SU-DHL-6 (cell line): ENCODE measurements around the gene VSTM2L.

Experiments
- H2AFZ ChIP-seq: fragments of 200-600 bp; sonication (generic); 2 replicates; pipeline ENCODE4 v1.6.1; 2014; ENCODE audit warnings: low read depth, mild to moderate bottlenecking, moderate library complexity, mixed read lengths, antibody characterized with exemption, low read length; ENCODE audit not compliant: severe bottlenecking
- H3F3A ChIP-seq: fragments of 200-600 bp; shearing (Covaris generic); 2 replicates; pipeline ENCODE4 v1.6.0; 2016; ENCODE audit warnings: antibody characterized with exemption, mild to moderate bottlenecking; ENCODE audit not compliant: insufficient read depth
- H3K27ac ChIP-seq: fragments of 200-600 bp; sonication (generic); 2 replicates; pipeline ENCODE4 v1.5.1; 2016; ENCODE audit warnings: low read depth, mild to moderate bottlenecking, low read length, moderate library complexity, mixed read lengths
- H3K27me3 ChIP-seq: fragments of 200-600 bp; sonication (generic), shearing (Covaris generic); 2 replicates; pipeline ENCODE4 v1.6.0; 2014; ENCODE audit warnings: mild to moderate bottlenecking, low read length
- H3K36me3 ChIP-seq: fragments of 200-600 bp; sonication (generic); 2 replicates; pipeline ENCODE4 v1.6.1; 2014; ENCODE audit warnings: mild to moderate bottlenecking, low read length, mixed read lengths
- H3K4me2 ChIP-seq: fragments of 300-600, 200-600 bp; shearing (Covaris generic), sonication (generic); 2 replicates; pipeline ENCODE4 v1.6.0; 2014; ENCODE audit warnings: low read length, low read depth, mild to moderate bottlenecking; ENCODE audit not compliant: poor library complexity, severe bottlenecking
- H3K4me3 ChIP-seq: fragments of 200-600 bp; sonication (generic); 2 replicates; pipeline ENCODE4 v1.5.1; 2014; ENCODE audit warnings: antibody characterized with exemption, low read length, mild to moderate bottlenecking, mixed read lengths; ENCODE audit not compliant: insufficient read depth, poor library complexity, severe bottlenecking
- H3K79me2 ChIP-seq: fragments of 200-600 bp; sonication (generic); 2 replicates; pipeline ENCODE4 v1.6.1; 2014; ENCODE audit warnings: mild to moderate bottlenecking, low read length, moderate library complexity; ENCODE audit not compliant: insufficient read depth
- H3K9ac ChIP-seq: fragments of 200-600 bp; sonication (generic); 2 replicates; pipeline ENCODE4 v1.7.0; 2014; ENCODE audit warnings: mild to moderate bottlenecking, low read length
- H3K9me2 ChIP-seq: fragments of 200-600 bp; sonication (generic); replicated peaks from 2 replicates; pipeline ENCODE4 v1.6.1; 2014; ENCODE audit warnings: low read length; ENCODE audit not compliant: insufficient read depth
- H3K9me3 ChIP-seq: fragments of 200-600 bp; sonication (generic); 2 replicates; pipeline ENCODE4 v1.6.1; 2014; ENCODE audit warnings: low read length, mixed read lengths; ENCODE audit not compliant: insufficient read depth
- H4K20me1 ChIP-seq: fragments of 200-600 bp; sonication (generic); 2 replicates; pipeline ENCODE4 v1.6.1; 2014; ENCODE audit warnings: low read depth, mild to moderate bottlenecking, antibody characterized with exemption, low read length, moderate library complexity, mixed read lengths
- EZH2phosphoT487 ChIP-seq: fragments of 200-600 bp; sonication (generic), shearing (Covaris generic); conservative IDR thresholded peaks from 2 replicates; pipeline ENCODE4 v1.6.1; 2018; ENCODE audit warnings: mild to moderate bottlenecking, antibody characterized with exemption, low read length, moderate library complexity, mixed read lengths
- TF ChIP-seq, protein P1 (sequence below): fragments of 200-600 bp; sonication (generic); IDR thresholded peaks from one replicate; pipeline ENCODE4 v1.5.1; 2017; ENCODE audit warnings: antibody characterized with exemption, mild to moderate bottlenecking, low read length, moderate library complexity; ENCODE audit not compliant: insufficient read depth, poor library complexity, severe bottlenecking

Gene VSTM2L

GRCh38 chr20:37895166-37895565, 7.8 kb upstream of the VSTM2L start:
- no peaks in the 10 kb centered on the region for H3K79me2 ChIP-seq
- no peaks in the 10 kb centered on the region for H3K36me3 ChIP-seq
- no peak overlapping the region for H3K27ac ChIP-seq
- no peak overlapping the region for H3K9ac ChIP-seq
- no peaks in the 10 kb centered on the region for H3K9me2 ChIP-seq
- no peaks in the 10 kb centered on the region for H3K9me3 ChIP-seq
- no peak overlapping the region for H3K4me3 ChIP-seq
- TF ChIP-seq, protein P1, sequence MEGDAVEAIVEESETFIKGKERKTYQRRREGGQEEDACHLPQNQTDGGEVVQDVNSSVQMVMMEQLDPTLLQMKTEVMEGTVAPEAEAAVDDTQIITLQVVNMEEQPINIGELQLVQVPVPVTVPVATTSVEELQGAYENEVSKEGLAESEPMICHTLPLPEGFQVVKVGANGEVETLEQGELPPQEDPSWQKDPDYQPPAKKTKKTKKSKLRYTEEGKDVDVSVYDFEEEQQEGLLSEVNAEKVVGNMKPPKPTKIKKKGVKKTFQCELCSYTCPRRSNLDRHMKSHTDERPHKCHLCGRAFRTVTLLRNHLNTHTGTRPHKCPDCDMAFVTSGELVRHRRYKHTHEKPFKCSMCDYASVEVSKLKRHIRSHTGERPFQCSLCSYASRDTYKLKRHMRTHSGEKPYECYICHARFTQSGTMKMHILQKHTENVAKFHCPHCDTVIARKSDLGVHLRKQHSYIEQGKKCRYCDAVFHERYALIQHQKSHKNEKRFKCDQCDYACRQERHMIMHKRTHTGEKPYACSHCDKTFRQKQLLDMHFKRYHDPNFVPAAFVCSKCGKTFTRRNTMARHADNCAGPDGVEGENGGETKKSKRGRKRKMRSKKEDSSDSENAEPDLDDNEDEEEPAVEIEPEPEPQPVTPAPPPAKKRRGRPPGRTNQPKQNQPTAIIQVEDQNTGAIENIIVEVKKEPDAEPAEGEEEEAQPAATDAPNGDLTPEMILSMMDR, result no peak
- no peak for TF ChIP-seq EZH2phosphoT487
- no peak overlapping the region for H2AFZ ChIP-seq
- no peak overlapping the region for H3K4me2 ChIP-seq
- no peaks in the 10 kb centered on the region for H3K27me3 ChIP-seq
- no peaks in the 10 kb centered on the region for H4K20me1 ChIP-seq
- no peaks in the 10 kb centered on the region for H3F3A ChIP-seq

GRCh38 chr20:37896932-37897548, 5.9 kb upstream of the VSTM2L start:
- Histone ChIP-seq H3K9ac (no peak overlapping the region), H4K20me1 (no peaks in the 10 kb centered on the region), H3K4me2 (no peak overlapping the region), H3K9me2 (no peaks in the 10 kb centered on the region), H3K79me2 (no peaks in the 10 kb centered on the region), H3K27ac (no peak overlapping the region), H3F3A (no peaks in the 10 kb centered on the region), H3K36me3 (no peaks in the 10 kb centered on the region), H3K4me3 (no peak overlapping the region), H2AFZ (no peak overlapping the region), H3K27me3 (no peaks in the 10 kb centered on the region), H3K9me3 (no peaks in the 10 kb centered on the region)
- no peak for TF ChIP-seq EZH2phosphoT487
- TF ChIP-seq, protein P1, result no peak

- Histone ChIP-seq H3K9me2 (no peaks in the 10 kb centered on the region), H3K27me3 (no peaks in the 10 kb centered on the region), H3K27ac (no peak overlapping the region), H3K79me2 (no peaks in the 10 kb centered on the region), H3K4me2 (no peak overlapping the region), H3K36me3 (no peaks in the 10 kb centered on the region), H3K9ac (no peak overlapping the region), H4K20me1 (no peaks in the 10 kb centered on the region), H3K9me3 (no peaks in the 10 kb centered on the region), H2AFZ (no peak overlapping the region), H3K4me3 (no peak overlapping the region), H3F3A (no peaks in the 10 kb centered on the region)
- no peak for TF ChIP-seq EZH2phosphoT487
- TF ChIP-seq, protein P1, result no peak
Measured at GRCh38 chr20:37898233-37899104, 4.5 kb upstream of the VSTM2L start.
